Motor neuron (in vitro differentiated cells): ENCODE results near the gene MAN2B2. TPM values are rescaled to one million over a fixed set of nuclear protein-coding genes. Genes with fewer than 3 reads are reported as not detected.
A peak's percentile ranks its signal among the peaks of the same experiment; 100 is the strongest.

ENCODE experiments used
- ATAC-seq, 8 experiments: fragments of 200-7000 bp; cut with Tn5 transposase; replicated peaks in 6 of 8; 2 replicates each; pipeline ENCODE4 v1.8.0; 2021; ENCODE audit warnings: mild to moderate bottlenecking in 8 of 8, moderate library complexity in 8 of 8
- H3K27ac ChIP-seq, 2 donors: fragments of 250-450 bp; sonication (Bioruptor Pico); 2 replicates each; pipeline ENCODE4 v1.9.0; 2021; ENCODE audit warnings: antibody characterized with exemption in 2 of 2, mild to moderate bottlenecking in 2 of 2, moderate library complexity in 1 of 2
- H3K4me1 ChIP-seq, 2 donors: fragments of 250-450 bp; sonication (Bioruptor Pico); replicated peaks in 1 of 2; 2 replicates each; pipeline ENCODE4 v1.6.1; 2021; ENCODE audit warnings: antibody characterized with exemption in 2 of 2, mild to moderate bottlenecking in 2 of 2, moderate library complexity in 1 of 2
- H3K4me3 ChIP-seq, 5 donors: fragments of 250-450 bp; sonication (Bioruptor Pico); 2 replicates each; pipeline ENCODE4 v1.9.0; 2021; ENCODE audit warnings: antibody characterized with exemption in 5 of 5, mild to moderate bottlenecking in 5 of 5, moderate library complexity in 4 of 5
- WGBS, 10 experiments: fragments of 450-650 bp; shearing (Covaris generic); methylation state at CpG; one replicate each; pipeline ENCODE4 v1.0.0; 2022; 5-methylcytosine and 5-hydroxymethylcytosine counted together
- in situ Hi-C, 9 experiments: fragments of 400-800 bp; cut with MboI; loops; one replicate each; pipeline ENCODE4 v1.15.0; 2021; ENCODE audit warnings: low sequenced_read_pairs in 9 of 9, low pct_unique_long_range_greater_than_20kb in 2 of 9; ENCODE audit not compliant: unreplicated experiment in 9 of 9
- total RNA-seq, 8 experiments: library from RNA; unstranded; fragments of 300-600 nt; gene quantifications; 2 replicates each; pipeline versions ENCODE4 v1.2.3 to v1.2.4, GENCODE V29; 2022

MAN2B2 gene
- total RNA-seq, 8 experiments from 2014 or later = 4.0 to 36.3 (median 12.2) TPM

DNA sequence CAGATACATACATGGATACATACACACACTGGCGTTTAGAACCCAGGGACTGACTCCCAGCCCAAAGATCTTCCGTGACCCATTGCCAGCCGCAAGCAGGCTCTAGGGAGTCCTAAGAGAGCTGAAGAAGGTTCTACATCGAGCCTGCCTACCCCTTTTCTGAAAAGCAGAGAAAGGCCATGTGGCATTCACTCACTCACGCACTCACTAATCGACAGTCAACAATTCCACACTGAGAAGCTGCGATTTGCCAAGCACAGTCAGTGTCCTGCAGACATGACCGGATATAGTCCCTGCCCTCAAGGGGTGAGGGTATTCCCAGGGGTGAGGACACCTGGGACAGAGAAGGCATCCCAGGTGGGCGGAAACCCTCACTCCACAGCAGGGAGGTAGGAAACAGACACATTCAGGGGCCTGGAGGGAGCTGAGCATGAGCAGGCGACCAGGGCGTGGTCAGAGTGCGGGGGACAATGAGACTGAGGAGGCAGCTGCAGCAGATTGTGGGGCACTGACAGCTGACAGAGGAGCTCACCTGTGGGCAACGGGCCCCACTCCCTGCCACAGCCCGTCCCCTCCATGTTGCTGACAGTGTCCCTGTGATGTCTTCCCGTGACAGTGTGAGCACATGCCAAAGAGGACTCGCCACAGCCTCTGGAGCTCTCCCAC lies 13.2 kb upstream of the MAN2B2 start:
- no peak overlapping the region for H3K4me3 ChIP-seq
- peaks cover 3% of the 10 kb centered on the region in 2 donors for H3K4me1 ChIP-seq
- 8 to 67% (median 33%) methylated on average over 2 to 7 of the region's 16 CpGs; no CpG with 5 or more reads in 2 of the 10 experiments for WGBS, 10 experiments
- ATAC-seq = peak in 1 of 8 experiments; percentile 10
- in situ Hi-C loops = loop anchor here in 2 of 9 experiments (25.0 kb wide), 1 partner anchor 300 kb away; the partner anchor contains the start of gene WFS1 (in 2 of the 2)
- H3K27ac ChIP-seq = no peak overlapping the region

DNA sequence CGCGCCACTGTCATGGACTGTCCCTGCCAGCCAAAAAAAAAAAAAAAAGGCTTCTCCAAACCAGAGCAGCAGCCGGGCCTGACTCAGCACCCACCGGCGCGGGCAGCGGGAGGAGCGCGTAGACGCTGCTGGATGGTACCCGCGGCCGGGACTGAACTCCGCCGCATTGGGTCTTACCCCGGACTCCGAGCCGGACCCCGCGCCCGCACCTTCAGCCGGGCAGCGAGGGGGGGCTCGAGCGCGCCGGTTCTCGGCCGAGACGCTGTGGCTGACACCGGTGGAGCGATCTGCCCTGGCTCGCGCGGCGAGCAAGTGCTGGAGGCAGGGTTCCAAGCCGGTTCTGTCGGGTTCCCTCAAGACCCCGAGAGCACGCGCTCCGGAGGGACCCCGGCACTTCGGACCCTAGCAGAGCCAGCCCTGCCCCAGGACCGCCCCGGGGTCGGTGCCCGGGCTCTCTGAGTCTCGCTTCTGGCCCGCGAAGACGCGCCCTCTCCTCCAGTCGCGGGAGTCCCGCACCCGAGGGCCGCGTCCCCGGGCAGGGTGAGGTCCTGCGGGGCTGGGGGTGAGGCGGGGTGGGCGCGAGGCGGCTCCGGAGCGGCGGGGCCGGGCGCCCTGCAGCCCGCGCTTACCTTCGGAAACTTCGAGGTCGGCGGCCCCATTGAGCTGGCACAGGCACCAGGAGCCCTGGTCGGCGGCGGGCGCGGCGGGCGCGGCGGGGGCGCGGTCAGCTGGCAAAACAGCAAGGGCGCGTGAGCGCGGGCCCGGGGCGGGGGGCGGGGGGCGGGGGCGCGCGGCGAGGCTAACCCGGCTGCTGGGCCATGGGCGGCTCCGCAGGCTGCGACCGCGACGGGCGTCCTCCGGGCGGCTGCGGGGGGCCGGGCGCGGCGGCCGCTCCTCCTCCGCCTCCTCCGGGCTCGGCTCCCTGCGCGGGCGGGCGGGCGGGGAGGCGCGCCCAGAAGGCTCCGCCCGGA lies 11.8 kb upstream of the MAN2B2 start:
- no peak overlapping the region for H3K27ac ChIP-seq
- ATAC-seq = peak; percentile 50 to 73 (median 66)
- peaks cover 3% of the 10 kb centered on the region in 2 donors for H3K4me1 ChIP-seq
- in situ Hi-C loops = loop anchor here in 2 of 9 experiments (25.0 kb wide), 1 partner anchor 301 kb away; the partner anchor contains the start of gene WFS1 (in 2 of the 2)
- H3K4me3 ChIP-seq = peak overlapping the region; percentile 32 to 50 (median 36)
- 0 to 5% (median 0%) methylated on average over 1 to 7 of the region's 127 CpGs; no CpG with 5 or more reads in 6 of the 10 experiments for WGBS, 10 experiments

DNA sequence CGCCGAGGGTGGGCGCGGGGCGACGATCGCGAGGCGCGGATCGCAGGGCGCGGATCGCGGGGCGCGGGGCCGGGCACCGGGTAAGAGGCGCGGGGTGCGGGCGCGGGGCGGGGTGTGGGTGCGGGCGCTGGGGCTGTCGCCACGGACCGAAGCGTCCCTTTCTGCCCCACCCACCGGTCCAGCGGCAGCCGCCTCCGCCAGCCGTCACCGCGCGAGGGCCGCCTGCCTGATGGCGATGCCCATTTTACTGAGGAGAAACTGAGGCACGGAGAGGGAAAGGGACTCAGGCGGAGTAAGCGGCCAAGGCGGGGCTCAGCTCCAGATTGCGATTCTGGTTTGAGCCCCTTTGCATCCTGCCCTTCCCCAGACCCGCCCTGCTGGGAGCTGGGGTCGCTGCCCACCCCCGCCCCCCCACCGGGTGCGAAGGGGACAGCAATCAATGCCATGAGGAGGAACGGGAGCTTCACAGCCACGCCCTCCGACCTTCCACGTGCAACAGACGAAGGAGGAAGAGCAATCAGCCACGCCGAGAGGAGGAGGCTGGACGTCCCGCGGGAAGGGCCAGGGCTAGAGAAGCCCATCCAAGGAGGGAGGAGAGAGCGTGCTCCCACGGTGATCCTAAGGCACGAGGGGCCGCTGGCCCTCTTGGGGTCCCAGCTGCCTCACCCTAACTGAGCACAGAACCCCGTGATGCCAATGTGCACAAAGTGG lies 10.9 kb upstream of the MAN2B2 start:
- H3K4me1 ChIP-seq = peaks cover 3% of the 10 kb centered on the region in 2 donors
- 0 to 16% (median 5%) methylated on average over 1 to 8 of the region's 66 CpGs; no CpG with 5 or more reads in 7 of the 10 experiments for WGBS, 10 experiments
- ATAC-seq = peak in 5 of 8 experiments; percentile 6 to 36 (median 12)
- in situ Hi-C loops = loop anchor here in 2 of 9 experiments (25.0 kb wide), 1 partner anchor 302 kb away; the partner anchor contains the start of gene WFS1 (in 2 of the 2)
- H3K27ac ChIP-seq = no peak overlapping the region
- peak overlapping the region; percentile 32 to 50 (median 36) for H3K4me3 ChIP-seq

DNA sequence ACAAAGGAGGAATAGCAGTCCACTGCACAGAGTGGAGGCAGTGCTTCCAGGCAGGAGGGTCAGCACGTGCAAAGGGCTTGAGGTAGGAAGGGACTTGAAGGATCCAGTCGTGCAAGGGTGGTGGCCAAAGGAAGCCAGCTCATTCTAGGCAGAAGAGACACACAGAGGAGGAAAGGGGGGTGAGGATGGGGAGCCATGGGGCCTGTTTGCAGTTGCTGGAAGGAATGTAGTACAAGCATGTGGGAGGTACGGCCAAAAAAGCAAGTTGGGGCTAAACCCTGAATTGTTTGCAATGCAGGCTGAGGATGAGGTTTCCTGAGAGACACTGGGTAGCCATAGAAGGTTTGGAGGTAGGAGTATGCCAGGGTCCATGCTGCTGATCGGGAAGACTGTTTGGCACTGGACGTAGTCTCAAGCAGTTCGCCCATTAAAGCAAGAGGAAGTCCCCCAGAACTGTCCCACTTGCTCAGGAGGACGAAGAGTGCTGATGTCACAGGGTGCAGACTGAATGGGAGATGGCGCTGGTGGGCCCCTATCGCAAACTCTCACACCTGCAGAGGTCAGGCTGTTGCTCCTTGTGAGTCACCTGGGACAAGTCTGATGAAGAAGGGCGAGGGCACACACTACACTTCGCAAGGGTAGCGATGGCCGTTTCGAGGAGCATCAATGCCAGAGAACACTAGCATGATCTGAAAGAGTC lies 9.1 kb upstream of the MAN2B2 start:
- H3K27ac ChIP-seq = no peak overlapping the region
- H3K4me3 ChIP-seq = no peak overlapping the region
- ATAC-seq = no peak
- peaks cover 3% of the 10 kb centered on the region in 2 donors for H3K4me1 ChIP-seq
- WGBS, 10 experiments = 0 to 82% (median 53%) methylated on average over 1 to 8 of the region's 14 CpGs; no CpG with 5 or more reads in 1 of the 10 experiments
- in situ Hi-C loops = loop anchor here in 2 of 9 experiments (25.0 kb wide), 1 partner anchor 304 kb away; the partner anchor contains the start of gene WFS1 (in 2 of the 2)

DNA sequence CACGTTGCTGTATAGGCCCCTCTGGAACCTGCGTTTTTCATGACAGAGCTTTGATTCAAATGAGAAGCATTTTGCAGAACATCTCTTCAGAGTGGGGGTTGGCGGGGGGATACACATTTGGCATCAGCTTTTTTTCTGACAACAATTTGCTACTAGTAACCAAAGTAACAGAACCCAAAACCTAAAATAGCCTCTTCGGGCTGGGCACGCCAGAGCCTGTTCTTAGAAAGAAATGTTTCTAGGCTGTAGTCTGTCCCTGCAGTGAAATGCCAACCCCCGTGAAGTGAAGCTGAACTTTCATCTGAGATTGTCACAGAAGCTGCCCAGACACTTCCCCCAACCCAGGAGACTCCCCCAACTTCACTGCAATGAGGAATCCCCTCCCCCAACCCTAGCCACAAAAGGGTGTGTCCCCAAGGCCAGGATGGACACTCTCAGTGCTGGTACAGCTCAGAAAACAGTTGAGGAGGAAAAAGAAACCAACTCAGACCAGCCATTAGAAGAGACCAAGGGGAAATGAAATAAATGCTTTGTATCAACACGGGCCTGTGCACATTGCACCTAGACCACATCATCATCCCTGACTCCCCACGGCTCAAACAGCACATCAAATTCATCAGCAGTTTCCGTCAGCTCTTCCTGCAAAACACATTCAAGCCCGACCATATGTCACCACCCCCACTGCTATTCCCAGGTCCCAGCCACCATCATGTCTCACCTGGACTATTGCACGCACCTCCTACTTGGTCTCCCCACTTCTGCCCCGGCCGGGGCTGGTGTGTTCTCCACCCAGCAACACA lies 8.4 kb upstream of the MAN2B2 start:
- H3K4me1 ChIP-seq = peaks cover 3% of the 10 kb centered on the region in 2 donors
- in situ Hi-C loops = loop anchor here in 2 of 9 experiments (25.0 kb wide), 1 partner anchor 304 kb away; the partner anchor contains the start of gene WFS1 (in 2 of the 2)
- 46 to 80% (median 63%) methylated on average over 1 to 9 of the region's 13 CpGs; no CpG with 5 or more reads in 2 of the 10 experiments for WGBS, 10 experiments
- no peak overlapping the region for H3K27ac ChIP-seq
- H3K4me3 ChIP-seq = no peak overlapping the region
- ATAC-seq = no peak

DNA sequence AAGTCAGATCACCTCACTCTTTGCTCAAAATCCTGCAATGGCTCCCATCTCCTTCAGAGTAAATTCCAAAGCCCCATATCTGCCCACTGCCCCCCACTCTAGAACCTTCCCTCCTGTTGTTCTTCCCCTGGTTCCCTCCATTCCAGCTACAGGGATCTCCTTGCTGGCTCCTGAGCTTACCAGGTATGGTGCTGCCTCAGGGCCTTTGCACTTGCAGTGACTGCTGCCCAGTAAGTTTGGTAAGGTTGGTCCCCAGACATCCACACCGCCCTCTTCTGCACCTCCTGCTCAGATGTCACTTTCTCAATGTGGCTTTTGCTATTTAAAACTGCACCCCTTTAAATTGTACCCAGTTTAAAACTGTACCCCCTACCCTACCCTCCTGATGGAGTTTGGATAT lies 7.8 kb upstream of the MAN2B2 start:
- WGBS, 10 experiments = 29 to 86% (median 43%) methylated on average over 1 of the region's 1 CpG; no CpG with 5 or more reads in 5 of the 10 experiments
- in situ Hi-C loops = loop anchor here in 2 of 9 experiments (25.0 kb wide), 1 partner anchor 305 kb away; the partner anchor contains the start of gene WFS1 (in 2 of the 2)

DNA sequence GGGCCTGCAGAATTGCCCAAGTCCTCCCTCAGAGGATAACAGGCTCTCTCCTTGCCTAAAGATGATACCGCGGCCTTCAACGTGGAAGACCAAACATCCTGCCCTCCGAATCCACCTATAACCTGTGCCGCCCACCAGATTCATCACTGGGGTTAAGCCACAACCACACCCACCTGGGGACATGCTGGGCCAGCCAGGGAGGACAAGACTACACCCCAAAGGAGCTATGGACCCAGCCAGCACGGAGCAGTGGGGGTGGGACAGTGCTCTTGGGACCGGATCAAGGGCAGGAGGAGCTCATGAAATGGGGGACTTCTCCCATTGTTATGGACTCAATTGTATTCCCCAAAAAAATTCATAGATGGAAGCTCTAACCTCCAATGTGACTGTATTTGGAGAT lies 6.8 kb upstream of the MAN2B2 start:
- in situ Hi-C loops = loop anchor here in 2 of 9 experiments (25.0 kb wide), 1 partner anchor 306 kb away; the partner anchor contains the start of gene WFS1 (in 2 of the 2)
- WGBS, 10 experiments = 60 to 86% (median 74%) methylated on average over 1 to 5 of the region's 7 CpGs; no CpG with 5 or more reads in 5 of the 10 experiments
- peaks cover 3% of the 10 kb centered on the region in 2 donors for H3K4me1 ChIP-seq
- H3K27ac ChIP-seq = no peak overlapping the region
- no peak overlapping the region for H3K4me3 ChIP-seq
- no peak for ATAC-seq

More for the DNA sequence above, 7.8 kb upstream of the MAN2B2 start:
- ATAC-seq = no peak
- Histone ChIP-seq H3K27ac (no peak overlapping the region), H3K4me3 (no peak overlapping the region), H3K4me1 (peaks cover 3% of the 10 kb centered on the region in 2 donors)

DNA sequence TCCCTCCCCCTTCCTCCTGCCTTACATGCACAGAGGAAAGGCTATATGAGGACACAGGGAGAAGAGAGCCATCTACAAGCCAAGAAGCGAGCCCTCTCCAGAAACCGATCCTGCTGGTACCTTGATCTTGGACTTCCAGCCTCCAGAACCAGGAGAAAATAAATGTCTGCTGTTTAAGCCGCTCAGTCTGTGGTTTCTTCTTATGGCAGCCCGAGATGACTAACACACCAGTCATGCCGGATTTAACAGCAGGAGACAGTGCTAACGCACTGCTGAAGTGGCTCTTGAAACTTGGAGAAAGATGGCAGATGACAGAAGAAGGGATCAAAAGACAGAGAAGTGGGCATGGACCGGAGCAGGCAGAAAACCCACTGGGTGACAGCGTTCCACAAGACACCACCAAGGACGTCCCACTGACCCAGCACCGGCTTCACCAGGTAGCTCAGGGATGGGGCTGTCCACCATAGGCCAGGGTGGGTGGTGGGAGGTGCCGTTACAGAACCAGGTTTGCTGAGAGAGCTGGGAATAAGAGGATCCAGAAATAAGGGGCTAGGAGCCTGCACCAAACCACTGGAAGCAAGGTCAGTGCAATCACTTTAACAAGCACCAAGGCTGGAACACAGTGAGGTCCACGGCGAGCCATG lies 6.2 kb upstream of the MAN2B2 start:
- H3K4me3 ChIP-seq = no peak overlapping the region
- H3K4me1 ChIP-seq = peaks cover 3% of the 10 kb centered on the region in 2 donors
- ATAC-seq = no peak
- WGBS, 10 experiments = 20 to 60% (median 54%) methylated on average over 1 to 11 of the region's 13 CpGs; no CpG with 5 or more reads in 2 of the 10 experiments
- no peak overlapping the region for H3K27ac ChIP-seq
- in situ Hi-C loops = loop anchor here in 2 of 9 experiments (25.0 kb wide), 1 partner anchor 307 kb away; the partner anchor contains the start of gene WFS1 (in 2 of the 2)

DNA sequence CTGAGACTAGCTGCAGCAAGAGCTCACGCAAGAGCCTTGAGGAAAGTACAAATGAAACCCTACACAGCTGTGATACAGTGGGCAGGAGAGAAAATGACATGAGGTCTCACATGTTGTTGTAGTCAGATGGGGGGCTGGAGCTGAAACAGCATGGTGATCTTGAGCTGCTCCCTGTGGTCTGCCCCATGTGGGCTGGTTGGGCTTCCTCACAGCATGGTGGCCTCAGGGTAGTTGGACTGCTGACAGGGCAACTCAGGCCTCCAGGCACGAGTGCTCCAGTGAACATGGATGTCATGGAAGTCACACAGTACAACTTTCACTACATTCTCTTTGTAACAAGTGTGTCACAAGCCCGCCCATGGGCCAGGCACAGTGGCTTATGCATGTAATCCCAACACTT lies 3.4 kb upstream of the MAN2B2 start:
- ATAC-seq = no peak
- in situ Hi-C loops = loop anchor here in 2 of 9 experiments (25.0 kb wide), 1 partner anchor 309 kb away; the partner anchor contains the start of gene WFS1 (in 2 of the 2)
- Histone ChIP-seq H3K4me3 (no peak overlapping the region), H3K27ac (no peak overlapping the region), H3K4me1 (peaks cover 0 to 4% of the 10 kb centered on the region in 2 donors)
- 11 to 100% (median 50%) methylated on average over 1 to 3 of the region's 3 CpGs; no CpG with 5 or more reads in 4 of the 10 experiments for WGBS, 10 experiments

DNA sequence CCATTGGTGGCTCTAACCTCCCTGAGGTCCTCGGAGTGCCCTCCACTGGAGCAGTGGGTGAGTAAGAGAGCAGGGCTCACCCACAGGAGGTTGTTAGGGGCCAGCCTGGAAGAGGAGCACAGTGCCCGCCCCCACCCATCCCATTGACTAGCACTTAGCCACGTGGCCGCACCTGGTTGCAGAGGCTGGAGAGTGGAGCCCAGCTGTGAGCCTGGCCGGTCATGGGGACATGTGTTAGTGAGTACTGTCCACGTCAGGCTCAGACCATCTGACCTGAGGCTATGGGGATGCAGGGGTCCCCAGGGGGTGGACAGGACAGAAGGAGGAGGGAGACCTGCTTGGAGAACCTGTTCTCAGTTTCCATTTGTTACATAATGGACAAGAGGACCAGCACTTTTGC lies 1.4 kb upstream of the MAN2B2 start:
- in situ Hi-C loops = loop anchor here in 2 of 9 experiments (25.0 kb wide), 1 partner anchor 311 kb away; the partner anchor contains the start of gene WFS1 (in 2 of the 2)
- Histone ChIP-seq H3K4me3 (no peak overlapping the region), H3K27ac (no peak overlapping the region), H3K4me1 (peaks cover 0 to 4% of the 10 kb centered on the region in 2 donors)
- WGBS, 10 experiments = 20 to 100% (median 80%) methylated on average over 1 to 3 of the region's 6 CpGs; no CpG with 5 or more reads in 4 of the 10 experiments
- ATAC-seq = no peak
